ENCODE data around the gene RNF214. TPM values are rescaled to one million over a fixed set of nuclear protein-coding genes. Genes with fewer than 3 reads are reported as not detected.

The RNF214 gene
- total and polyA plus RNA-seq, 7 donors, result 12.4 to 39.4 (median 31.0) TPM

- Histone ChIP-seq H3K4me1 (no peaks in the 10 kb centered on the region), H3K4me3 (no peak overlapping the region), H3K27me3 (ENCODE audit: insufficient read depth in 3 of 3, low read length in 2 of 3) (no peaks in the 10 kb centered on the region), H3K27ac (no peak overlapping the region), H3K36me3 (ENCODE audit: insufficient read depth in 1 of 2, low read depth in 1 of 2) (peaks cover 0 to 73% of the 10 kb centered on the region in 2 donors), H3K9me3 (no peaks in the 10 kb centered on the region)
- ATAC-seq, result no peak
- TF ChIP-seq CTCF (IDR thresholded peaks at IDR 0.05), result no peak
- intact Hi-C loops (cut with DNase I), result no loop called here
- peak in 1 of 2 donors; percentile 27 for DNase-seq
- 91 to 95% (median 94%) methylated on average over 14 to 15 of the region's 15 CpGs for WGBS, 3 donors
Observed at GRCh38 chr11:117193130-117194020, 39.1 kb upstream of the RNF214 start.

- peak in 1 of 2 donors; percentile 56 for DNase-seq
- intact Hi-C loops (cut with DNase I), result no loop called here
- ATAC-seq, result peak; percentile 36 to 85 (median 54)
- no peak for TF ChIP-seq CTCF (IDR thresholded peaks at IDR 0.05)
- H3K27me3 ChIP-seq (ENCODE audit: insufficient read depth in 3 of 3, low read length in 2 of 3), result no peaks in the 10 kb centered on the region
- no peaks in the 10 kb centered on the region for H3K4me1 ChIP-seq
- H3K9me3 ChIP-seq, result no peaks in the 10 kb centered on the region
- no peak overlapping the region for H3K27ac ChIP-seq
- no peak overlapping the region for H3K4me3 ChIP-seq
- 31 to 62% (median 32%) methylated on average over 5 of the region's 5 CpGs for WGBS, 3 donors
- H3K36me3 ChIP-seq (ENCODE audit: insufficient read depth in 1 of 2, low read depth in 1 of 2), result peaks cover 0 to 64% of the 10 kb centered on the region in 2 donors
Observed at GRCh38 chr11:117194267-117194666, 38.2 kb upstream of the RNF214 start.

- H3K4me3 ChIP-seq, result no peak overlapping the region
- 91 to 97% (median 91%) methylated on average over 4 of the region's 4 CpGs for WGBS, 3 donors
- DNase-seq (no peak), ATAC-seq (no peak)
- H3K36me3 ChIP-seq (ENCODE audit: insufficient read depth in 1 of 2, low read depth in 1 of 2), result peaks cover 0 to 55% of the 10 kb centered on the region in 2 donors
- H3K9me3 ChIP-seq, result no peaks in the 10 kb centered on the region
- no peak overlapping the region for H3K27ac ChIP-seq
- intact Hi-C loops (cut with DNase I), result no loop called here
- TF ChIP-seq CTCF (IDR thresholded peaks at IDR 0.05), result no peak
- no peaks in the 10 kb centered on the region for H3K4me1 ChIP-seq
- H3K27me3 ChIP-seq (ENCODE audit: insufficient read depth in 3 of 3, low read length in 2 of 3), result no peaks in the 10 kb centered on the region
Observed at GRCh38 chr11:117195258-117195657, 37.2 kb upstream of the RNF214 start.

- Histone ChIP-seq H3K4me1 (no peaks in the 10 kb centered on the region), H3K36me3 (ENCODE audit: insufficient read depth in 1 of 2, low read depth in 1 of 2) (peaks cover 0 to 51% of the 10 kb centered on the region in 2 donors), H3K27ac (no peak overlapping the region), H3K9me3 (no peaks in the 10 kb centered on the region), H3K27me3 (ENCODE audit: insufficient read depth in 3 of 3, low read length in 2 of 3) (no peaks in the 10 kb centered on the region), H3K4me3 (no peak overlapping the region)
- intact Hi-C loops (cut with DNase I), result no loop called here
- DNase-seq (peak in 1 of 2 donors; percentile 38), ATAC-seq (no peak)
- no peak for TF ChIP-seq CTCF (IDR thresholded peaks at IDR 0.05)
- WGBS, 3 donors, result 90 to 92% (median 92%) methylated on average over 19 of the region's 19 CpGs
Observed at GRCh38 chr11:117195761-117196160, 36.7 kb upstream of the RNF214 start.
